EL (cell line): ENCODE results near the gene KRT4.
"Not testable (repeated sequence)": the region's sequence is repeated elsewhere in the genome, so short reads cannot be mapped to it uniquely, and the experiment has no call there.

ENCODE experiments used
- DNase-seq: peaks from one replicate; pipeline ENCODE4 v3.0.0-alpha.2; 2016

The KRT4 gene

GRCh38 chr12:52771088-52771487, 42.8 kb downstream of the KRT4 start:
- DNase-seq, result no peak

GRCh38 chr12:52769946-52770345, 44.0 kb downstream of the KRT4 start:
- no peak for DNase-seq

DNA sequence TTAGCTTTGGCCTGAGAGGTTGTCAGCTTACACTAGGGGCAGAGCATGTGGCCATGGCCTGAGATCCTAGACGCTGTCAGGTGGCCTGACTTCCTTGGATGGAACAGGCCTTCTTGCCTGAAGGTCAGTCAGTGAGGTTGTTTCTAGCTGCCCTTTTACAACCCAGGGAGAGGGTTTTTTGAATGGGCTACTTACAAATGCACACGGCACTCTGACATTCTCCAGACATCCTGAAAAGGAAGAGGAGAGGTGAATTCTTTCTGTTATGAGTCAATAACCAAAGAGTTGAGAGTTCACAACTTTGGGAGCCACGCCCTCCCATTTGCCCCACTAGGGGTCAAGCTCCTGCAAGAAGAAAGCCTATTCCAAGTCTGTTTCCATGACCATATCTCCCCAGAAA, 44.6 kb downstream of the KRT4 start:
- DNase-seq, result no peak

GRCh38 chr12:52768479-52769200, 45.3 kb downstream of the KRT4 start:
- DNase-seq, result no peak

DNA sequence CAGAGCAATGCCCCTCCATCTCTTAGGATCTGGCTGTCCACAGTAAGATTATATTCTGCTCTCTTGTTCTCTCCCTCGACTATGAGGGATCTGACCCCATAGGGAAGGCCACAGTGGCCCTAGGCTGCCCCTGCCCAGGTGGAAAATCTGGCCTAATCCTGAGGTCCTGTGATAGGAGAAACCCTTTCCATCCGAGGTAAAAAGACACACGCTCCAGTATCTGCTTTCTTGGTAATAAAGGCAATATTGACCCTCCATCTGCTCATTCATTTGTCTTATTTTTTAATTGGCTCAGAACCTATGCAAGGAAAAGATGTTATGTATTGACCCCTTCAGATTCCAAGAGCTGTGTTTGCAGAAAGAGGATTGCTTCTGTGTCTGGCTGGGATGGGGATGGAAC, 46.5 kb downstream of the KRT4 start:
- no peak for DNase-seq

DNA sequence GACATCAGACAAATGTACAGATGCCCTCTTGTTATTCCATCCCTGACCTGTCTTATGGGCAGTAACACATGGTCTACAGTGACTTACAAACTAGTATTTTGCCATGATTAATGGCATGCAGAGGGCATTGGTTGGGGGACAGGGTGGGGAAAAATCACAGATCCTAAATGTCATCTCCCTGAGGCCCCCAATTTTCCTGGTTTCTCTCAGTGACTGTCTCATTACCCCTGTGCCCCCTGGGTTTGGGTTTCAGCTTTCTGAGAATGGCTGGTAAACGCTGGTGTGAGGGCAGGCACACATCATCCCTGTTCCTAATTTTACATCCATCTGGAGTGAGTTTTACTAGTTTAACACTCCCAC, 46.9 kb downstream of the KRT4 start:
- DNase-seq, result no peak

- DNase-seq, result no peak
Observed at GRCh38 chr12:52766351-52767019, 47.4 kb downstream of the KRT4 start.

DNA sequence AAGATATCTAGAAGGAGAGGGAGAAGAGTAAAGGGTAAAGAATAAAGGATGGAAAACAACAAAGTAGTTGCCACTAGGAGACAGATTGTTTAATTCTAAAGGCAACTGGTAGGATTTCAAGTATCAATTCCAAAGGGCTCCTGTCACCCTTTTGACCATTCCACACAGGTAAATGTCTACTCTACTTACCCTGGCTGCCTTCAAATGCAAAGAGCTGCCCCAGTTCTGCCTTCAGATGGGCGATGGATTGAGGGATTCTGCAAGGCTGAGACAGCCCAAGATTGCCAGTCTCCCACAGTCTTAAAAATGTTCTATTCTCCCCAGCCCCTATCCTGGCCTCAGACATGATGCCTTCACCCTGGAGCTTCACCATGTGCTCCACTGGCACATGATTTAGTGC, 48.2 kb downstream of the KRT4 start:
- DNase-seq, result no peak

- DNase-seq, result no peak
Observed at GRCh38 chr12:52763991-52764390, 49.9 kb downstream of the KRT4 start.

- no peak for DNase-seq
Observed at GRCh38 chr12:52763036-52763659, 50.8 kb downstream of the KRT4 start.

DNA sequence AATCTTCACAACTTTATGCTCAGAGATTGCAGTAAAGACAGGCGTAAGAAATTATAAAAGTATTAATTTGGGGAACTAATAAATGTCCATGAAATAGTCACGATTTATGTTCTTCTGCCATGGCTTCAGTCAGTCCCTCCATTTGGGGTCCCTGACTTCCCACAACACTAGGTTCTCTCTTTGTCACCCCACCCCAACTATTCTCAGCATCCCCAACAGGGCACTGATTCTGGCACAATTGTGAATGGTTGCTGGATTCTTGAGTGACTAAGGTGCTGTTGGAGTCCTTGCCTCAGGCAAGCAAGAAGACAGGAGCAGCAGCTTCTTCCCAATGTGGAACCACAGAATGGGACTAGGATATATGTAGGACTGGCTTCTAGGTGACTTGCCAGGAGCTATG, 52.1 kb downstream of the KRT4 start:
- DNase-seq, result no peak

- not testable (repeated sequence) for DNase-seq
Observed at GRCh38 chr12:52761218-52761617, 52.7 kb downstream of the KRT4 start.

GRCh38 chr12:52760623-52761022, 53.3 kb downstream of the KRT4 start:
- no peak for DNase-seq

- no peak for DNase-seq
Observed at GRCh38 chr12:52759695-52760094, 54.2 kb downstream of the KRT4 start.

DNA sequence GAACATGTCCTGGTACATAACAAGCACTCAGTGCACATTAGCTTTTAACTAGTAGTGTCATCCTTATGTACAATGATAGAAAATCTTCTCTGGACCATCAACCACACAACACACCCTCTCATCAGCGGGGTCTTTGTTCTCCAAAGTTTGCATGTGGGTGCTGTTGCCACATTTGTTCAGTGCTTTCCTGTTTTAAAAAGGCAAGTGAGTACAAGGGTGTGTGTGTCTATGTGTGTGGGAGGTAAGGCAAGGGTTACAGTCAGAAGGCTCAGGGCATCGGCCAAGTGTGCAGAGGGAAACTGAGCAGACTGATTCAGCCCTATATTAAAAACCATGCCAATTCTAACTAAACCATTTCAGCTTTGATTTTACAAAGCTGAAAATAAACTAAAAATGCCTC, 54.7 kb downstream of the KRT4 start:
- DNase-seq, result no peak

- no peak for DNase-seq
Observed at GRCh38 chr12:52757449-52758176, 56.3 kb downstream of the KRT4 start.
